ENCODE results near the gene VILL.

- TF ChIP-seq CTCF (IDR thresholded peaks at IDR 0.05) (peak in 2 of 4 experiments; percentile 2 to 39), POLR2A (IDR thresholded peaks at IDR 0.05) (peak; percentile 55 to 67)
These were observed 3.4 kb downstream of the VILL start for GRCh38 chr3:37993820-37994638.

Data from gastroesophageal sphincter (tissue), 3 donors.